Duodenal mucosa (tissue), 2 donors: Measurements from ENCODE around the gene ERGIC1.
A peak's percentile ranks its signal among the peaks of the same experiment; 100 is the strongest.
"Not testable (repeated sequence)": the region's sequence is repeated elsewhere in the genome, so short reads cannot be mapped to it uniquely, and the experiment has no call there.

ENCODE experiments used
- H3K27ac ChIP-seq: one replicate; pipeline ENCODE4 v1.7.0; 2013; ENCODE audit warnings: low read depth, low read length
- H3K27me3 ChIP-seq, 2 donors: one replicate each; pipeline ENCODE4 v1.7.0; 2013; ENCODE audit warnings: low read length in 2 of 2, control low read depth in 1 of 2; ENCODE audit not compliant: insufficient read depth in 2 of 2, control insufficient read depth in 1 of 2
- H3K36me3 ChIP-seq, 2 donors: one replicate each; pipeline ENCODE4 v1.7.0; 2013; ENCODE audit warnings: low read length in 2 of 2, control low read depth in 1 of 2; ENCODE audit not compliant: insufficient read depth in 2 of 2, control insufficient read depth in 1 of 2
- H3K4me1 ChIP-seq, 2 donors: one replicate each; pipeline ENCODE4 v1.7.0; 2013; ENCODE audit warnings: low read length in 2 of 2, control low read depth in 1 of 2; ENCODE audit not compliant: insufficient read depth in 2 of 2, control insufficient read depth in 1 of 2
- H3K4me3 ChIP-seq, 2 donors: one replicate each; pipeline ENCODE4 v1.7.0; 2013; ENCODE audit warnings: low read length in 2 of 2, low read depth in 1 of 2
- H3K9ac ChIP-seq, 2 donors: one replicate each; pipeline ENCODE4 v1.7.0; 2013; ENCODE audit warnings: low read length in 2 of 2, low read depth in 1 of 2
- H3K9me3 ChIP-seq, 2 donors: one replicate each; pipeline ENCODE4 v1.7.0; 2013; ENCODE audit warnings: low read length in 2 of 2, control low read depth in 1 of 2; ENCODE audit not compliant: control insufficient read depth in 1 of 2

Gene ERGIC1

DNA sequence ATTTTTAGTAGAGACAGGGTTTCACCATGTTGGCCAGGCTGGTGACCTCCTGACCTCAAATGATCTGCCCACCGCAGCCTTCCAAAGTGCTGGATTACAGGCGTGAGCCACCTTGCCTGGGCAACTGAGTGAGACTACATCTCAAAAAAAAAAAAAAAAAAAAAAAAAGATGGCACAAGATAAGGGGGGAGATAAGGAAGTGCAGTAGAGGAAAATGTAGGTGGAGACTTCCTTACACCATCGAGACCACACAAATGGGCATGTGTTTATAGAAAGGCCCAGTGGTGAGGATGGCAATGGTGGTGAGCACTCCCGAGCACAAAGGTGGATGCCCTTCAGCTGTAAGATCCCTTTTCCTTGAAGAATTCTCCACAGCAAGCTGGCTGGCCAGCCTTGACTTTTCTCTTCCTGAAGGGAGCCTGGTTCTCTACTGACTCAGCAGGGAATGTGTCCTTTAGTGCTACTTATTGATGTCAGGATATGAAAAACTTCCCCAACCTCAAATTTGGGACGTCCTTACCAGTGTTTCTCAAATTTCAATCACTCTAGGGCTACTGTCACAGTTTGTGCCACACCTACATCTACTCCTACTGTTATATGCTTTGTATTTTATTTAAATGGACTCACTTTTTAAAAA is 28.2 kb downstream of the ERGIC1 start:
- no peaks in the 10 kb centered on the region for H3K9me3 ChIP-seq
- H3K36me3 ChIP-seq = no peaks in the 10 kb centered on the region
- peaks cover 34 to 41% of the 10 kb centered on the region in 2 donors for H3K4me1 ChIP-seq
- H3K4me3 ChIP-seq = no peak overlapping the region
- no peak overlapping the region for H3K9ac ChIP-seq
- H3K27me3 ChIP-seq = no peaks in the 10 kb centered on the region
- H3K27ac ChIP-seq = no peak overlapping the region

GRCh38 chr5:172864171-172864570 is 30.1 kb downstream of the ERGIC1 start:
- H3K27ac ChIP-seq, H3K9me3 ChIP-seq, H3K4me3 ChIP-seq, H3K36me3 ChIP-seq, H3K27me3 ChIP-seq, H3K9ac ChIP-seq: not testable (repeated sequence)
- peaks cover 31 to 33% of the 10 kb centered on the region in 2 donors for H3K4me1 ChIP-seq

GRCh38 chr5:172864747-172865146 is 30.7 kb downstream of the ERGIC1 start:
- H3K27me3 ChIP-seq = no peaks in the 10 kb centered on the region
- H3K36me3 ChIP-seq = no peaks in the 10 kb centered on the region
- no peak overlapping the region for H3K4me3 ChIP-seq
- H3K9me3 ChIP-seq = no peaks in the 10 kb centered on the region
- H3K9ac ChIP-seq = no peak overlapping the region
- no peak overlapping the region for H3K27ac ChIP-seq
- H3K4me1 ChIP-seq = peaks cover 31 to 32% of the 10 kb centered on the region in 2 donors

- Histone ChIP-seq H3K9ac (no peak overlapping the region), H3K36me3 (peaks cover 0 to 6% of the 10 kb centered on the region in 2 donors), H3K4me3 (no peak overlapping the region), H3K27ac (no peak overlapping the region), H3K9me3 (no peaks in the 10 kb centered on the region), H3K27me3 (no peaks in the 10 kb centered on the region), H3K4me1 (peaks cover 22 to 28% of the 10 kb centered on the region in 2 donors)
Measured at GRCh38 chr5:172866378-172866777, 32.3 kb downstream of the ERGIC1 start.

DNA sequence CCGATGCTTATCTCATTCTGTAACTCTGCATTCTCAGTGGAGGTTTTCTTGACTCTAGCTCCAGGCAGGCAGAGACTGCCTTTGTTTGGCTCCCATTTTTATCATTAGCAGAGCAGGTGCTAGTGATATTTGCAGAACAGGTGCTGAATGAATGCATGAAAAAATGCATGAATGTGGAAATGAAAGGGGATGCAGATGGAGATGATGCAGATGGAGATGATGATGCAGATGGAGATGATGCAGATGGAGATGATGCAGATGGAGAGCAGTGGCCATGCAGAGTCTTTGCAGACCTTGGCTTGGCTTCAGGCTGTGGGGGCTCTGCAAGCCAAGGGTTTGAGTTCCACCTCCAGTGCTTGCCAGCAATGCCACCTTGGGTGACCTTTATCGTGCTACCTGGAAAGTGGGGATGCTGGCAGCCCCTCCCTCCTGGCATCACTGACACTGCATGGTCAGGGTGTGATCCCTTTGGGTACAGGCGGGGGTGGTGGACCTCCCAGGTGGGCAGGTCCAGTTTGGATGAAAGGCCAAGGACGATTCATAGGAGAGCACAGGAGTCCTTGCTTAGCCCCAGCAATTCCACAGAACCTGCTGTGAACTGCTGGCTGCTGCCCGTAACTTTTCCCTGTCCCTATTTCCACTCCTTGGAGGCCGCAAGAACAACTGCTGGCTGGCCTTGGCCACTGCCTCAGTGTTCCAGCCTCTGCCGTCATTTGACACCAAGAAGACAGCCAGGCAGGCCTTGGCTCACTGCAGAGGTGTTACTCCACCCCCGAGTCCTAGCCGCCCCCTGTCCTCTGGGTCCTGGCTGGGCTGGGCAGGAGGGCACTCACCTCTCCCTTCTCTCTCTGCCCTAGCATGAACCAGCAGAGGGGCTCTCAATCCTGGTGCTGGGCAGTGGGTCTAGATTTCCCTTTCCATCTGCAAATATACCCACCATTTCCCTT is 33.0 kb downstream of the ERGIC1 start:
- Histone ChIP-seq H3K9ac (no peak overlapping the region), H3K4me3 (no peak overlapping the region), H3K9me3 (no peaks in the 10 kb centered on the region), H3K36me3 (peaks cover 0 to 10% of the 10 kb centered on the region in 2 donors), H3K4me1 (peaks cover 19 to 30% of the 10 kb centered on the region in 2 donors), H3K27ac (no peak overlapping the region), H3K27me3 (no peaks in the 10 kb centered on the region)

- H3K4me3 ChIP-seq = no peak overlapping the region
- no peak overlapping the region for H3K9ac ChIP-seq
- peaks cover 19 to 30% of the 10 kb centered on the region in 2 donors for H3K4me1 ChIP-seq
- H3K27ac ChIP-seq = no peak overlapping the region
- no peaks in the 10 kb centered on the region for H3K27me3 ChIP-seq
- H3K9me3 ChIP-seq = no peaks in the 10 kb centered on the region
- peaks cover 0 to 10% of the 10 kb centered on the region in 2 donors for H3K36me3 ChIP-seq
Measured at GRCh38 chr5:172867761-172868435, 33.8 kb downstream of the ERGIC1 start.

DNA sequence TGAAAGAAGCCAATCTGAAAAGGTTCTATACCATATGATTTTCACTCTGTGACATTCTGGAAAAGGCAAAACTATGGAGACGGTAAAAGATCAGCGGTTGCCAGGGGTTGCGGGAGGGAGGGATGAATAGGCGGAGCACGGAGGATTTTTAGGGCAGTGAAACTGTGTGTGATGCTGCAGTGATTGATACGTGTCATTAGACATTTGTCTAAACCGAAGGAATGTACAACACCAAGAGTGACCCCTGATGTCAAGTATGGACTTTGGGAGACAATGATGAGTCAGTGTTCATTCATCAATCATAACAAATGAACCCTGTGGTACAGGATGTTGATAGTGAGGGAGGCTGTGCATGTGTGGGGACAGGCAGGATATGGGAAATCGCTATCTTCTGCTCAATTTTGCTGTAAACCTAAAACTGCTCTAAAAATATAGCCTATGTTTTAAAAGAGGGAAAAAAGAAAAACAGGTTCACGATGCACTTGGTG is 34.4 kb downstream of the ERGIC1 start:
- Histone ChIP-seq H3K36me3 (peaks cover 0 to 10% of the 10 kb centered on the region in 2 donors), H3K9ac (no peak overlapping the region), H3K27me3 (no peaks in the 10 kb centered on the region), H3K9me3 (no peaks in the 10 kb centered on the region), H3K4me3 (no peak overlapping the region), H3K27ac (peak overlapping the region; percentile 65), H3K4me1 (peaks cover 19 to 30% of the 10 kb centered on the region in 2 donors)

DNA sequence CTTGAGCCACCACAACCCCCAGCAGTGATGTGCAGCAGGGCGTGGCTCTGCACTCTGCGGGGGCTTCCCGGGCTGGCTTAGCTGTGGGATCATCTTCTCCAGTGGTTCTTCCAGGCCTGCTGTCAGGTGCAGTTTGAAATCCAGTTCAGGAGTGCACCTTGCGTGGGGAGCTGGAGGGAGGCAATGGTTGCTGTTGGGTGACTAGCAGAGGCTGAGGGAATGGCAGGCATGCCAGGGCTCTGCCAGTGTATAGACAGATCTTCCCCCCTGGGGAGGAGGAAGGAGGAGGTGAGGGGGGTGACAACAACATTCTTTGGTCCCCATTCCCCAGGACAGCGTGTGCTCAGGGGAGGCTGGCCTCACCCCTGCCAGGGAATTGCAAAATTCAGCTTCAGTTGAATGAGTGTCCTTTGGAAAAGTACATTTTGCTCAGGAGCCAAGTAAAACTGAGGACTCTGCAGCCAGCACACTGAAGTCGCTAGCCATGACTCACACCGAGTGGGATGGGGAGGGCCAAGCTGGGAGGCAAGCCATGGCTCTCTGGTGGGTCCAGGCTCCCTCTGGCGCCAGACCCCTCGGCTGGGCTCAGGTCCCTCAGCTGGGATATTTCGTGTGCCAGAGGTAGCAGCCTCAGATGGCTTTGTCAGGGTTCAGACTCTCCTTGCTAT is 35.0 kb downstream of the ERGIC1 start:
- H3K27ac ChIP-seq = peak overlapping the region; percentile 65
- no peaks in the 10 kb centered on the region for H3K9me3 ChIP-seq
- H3K9ac ChIP-seq = no peak overlapping the region
- H3K4me3 ChIP-seq = peak overlapping the region in 1 of 2 donors; percentile 4
- H3K27me3 ChIP-seq = no peaks in the 10 kb centered on the region
- peaks cover 0 to 10% of the 10 kb centered on the region in 2 donors for H3K36me3 ChIP-seq
- H3K4me1 ChIP-seq = peaks cover 19 to 30% of the 10 kb centered on the region in 2 donors

- Histone ChIP-seq H3K9ac (no peak overlapping the region), H3K27me3 (no peaks in the 10 kb centered on the region), H3K27ac (peak overlapping the region; percentile 46), H3K4me3 (no peak overlapping the region), H3K4me1 (peaks cover 19 to 30% of the 10 kb centered on the region in 2 donors), H3K36me3 (peaks cover 0 to 10% of the 10 kb centered on the region in 2 donors), H3K9me3 (no peaks in the 10 kb centered on the region)
Measured at GRCh38 chr5:172869691-172870090, 35.6 kb downstream of the ERGIC1 start.
